ENCODE results near the gene SEMA3A.

- TF ChIP-seq REST (IDR thresholded peaks at IDR 0.05; ENCODE audit: borderline replicate concordance): no peak
- no peak for TF ChIP-seq CTCF (IDR thresholded peaks at IDR 0.05; ENCODE audit: poor library complexity, severe bottlenecking)
- no peak for TF ChIP-seq EZH2 (IDR thresholded peaks at IDR 0.05; ENCODE audit: borderline replicate concordance, insufficient read depth, low read length, poor library complexity, severe bottlenecking)
- no peak for TF ChIP-seq TAF1 (IDR thresholded peaks at IDR 0.05; ENCODE audit: low read depth)
- TF ChIP-seq SMC3 (conservative IDR thresholded peaks at IDR 0.05; ENCODE audit: poor library complexity): no peak
- no peak for TF ChIP-seq RAD21 (conservative IDR thresholded peaks at IDR 0.05)
These were observed 13.0 kb downstream of the SEMA3A start for GRCh38 chr7:84181628-84182027.

All from neural cell (in vitro differentiated cells).